ENCODE results near the gene DENND1A. TPM values are rescaled to one million over a fixed set of nuclear protein-coding genes. Genes with fewer than 3 reads are reported as not detected.

The DENND1A gene
- total RNA-seq, 1 donor from 2014 or later = 23.0 TPM

DNA sequence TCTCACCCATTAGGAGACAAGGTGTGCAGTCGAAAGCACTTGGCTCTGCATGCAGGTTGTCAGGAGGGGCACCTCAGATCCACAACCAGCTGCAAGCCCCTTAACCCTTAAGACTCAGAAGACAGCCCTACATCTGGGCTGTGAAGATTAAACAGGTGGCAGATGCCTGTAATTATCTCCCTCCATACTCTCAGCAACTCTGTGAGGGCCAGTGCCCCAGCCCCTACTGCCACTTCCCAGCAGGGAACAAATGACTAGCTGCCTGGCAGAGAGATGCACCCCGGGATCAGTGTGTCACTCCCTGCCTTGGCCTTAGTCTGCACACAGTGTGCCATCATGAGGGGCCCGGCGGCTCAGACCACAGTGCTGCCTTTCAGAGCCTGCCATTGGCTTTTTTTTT is 532.0 kb downstream of the DENND1A start:
- H3K4me1 ChIP-seq = no peaks in the 10 kb centered on the region
- H3K9me3 ChIP-seq = no peaks in the 10 kb centered on the region
- intact Hi-C loops (cut with DNase I) = no loop called here
- no peak overlapping the region for H3K4me3 ChIP-seq
- no peaks in the 10 kb centered on the region for H3K36me3 ChIP-seq
- TF ChIP-seq, protein P1, sequence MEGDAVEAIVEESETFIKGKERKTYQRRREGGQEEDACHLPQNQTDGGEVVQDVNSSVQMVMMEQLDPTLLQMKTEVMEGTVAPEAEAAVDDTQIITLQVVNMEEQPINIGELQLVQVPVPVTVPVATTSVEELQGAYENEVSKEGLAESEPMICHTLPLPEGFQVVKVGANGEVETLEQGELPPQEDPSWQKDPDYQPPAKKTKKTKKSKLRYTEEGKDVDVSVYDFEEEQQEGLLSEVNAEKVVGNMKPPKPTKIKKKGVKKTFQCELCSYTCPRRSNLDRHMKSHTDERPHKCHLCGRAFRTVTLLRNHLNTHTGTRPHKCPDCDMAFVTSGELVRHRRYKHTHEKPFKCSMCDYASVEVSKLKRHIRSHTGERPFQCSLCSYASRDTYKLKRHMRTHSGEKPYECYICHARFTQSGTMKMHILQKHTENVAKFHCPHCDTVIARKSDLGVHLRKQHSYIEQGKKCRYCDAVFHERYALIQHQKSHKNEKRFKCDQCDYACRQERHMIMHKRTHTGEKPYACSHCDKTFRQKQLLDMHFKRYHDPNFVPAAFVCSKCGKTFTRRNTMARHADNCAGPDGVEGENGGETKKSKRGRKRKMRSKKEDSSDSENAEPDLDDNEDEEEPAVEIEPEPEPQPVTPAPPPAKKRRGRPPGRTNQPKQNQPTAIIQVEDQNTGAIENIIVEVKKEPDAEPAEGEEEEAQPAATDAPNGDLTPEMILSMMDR (IDR thresholded peaks at IDR 0.05) = no peak
- ATAC-seq (no peak), DNase-seq (no peak)
- no peak overlapping the region for H3K27ac ChIP-seq
- no peaks in the 10 kb centered on the region for H3K27me3 ChIP-seq (ENCODE audit: low read depth)

DNA sequence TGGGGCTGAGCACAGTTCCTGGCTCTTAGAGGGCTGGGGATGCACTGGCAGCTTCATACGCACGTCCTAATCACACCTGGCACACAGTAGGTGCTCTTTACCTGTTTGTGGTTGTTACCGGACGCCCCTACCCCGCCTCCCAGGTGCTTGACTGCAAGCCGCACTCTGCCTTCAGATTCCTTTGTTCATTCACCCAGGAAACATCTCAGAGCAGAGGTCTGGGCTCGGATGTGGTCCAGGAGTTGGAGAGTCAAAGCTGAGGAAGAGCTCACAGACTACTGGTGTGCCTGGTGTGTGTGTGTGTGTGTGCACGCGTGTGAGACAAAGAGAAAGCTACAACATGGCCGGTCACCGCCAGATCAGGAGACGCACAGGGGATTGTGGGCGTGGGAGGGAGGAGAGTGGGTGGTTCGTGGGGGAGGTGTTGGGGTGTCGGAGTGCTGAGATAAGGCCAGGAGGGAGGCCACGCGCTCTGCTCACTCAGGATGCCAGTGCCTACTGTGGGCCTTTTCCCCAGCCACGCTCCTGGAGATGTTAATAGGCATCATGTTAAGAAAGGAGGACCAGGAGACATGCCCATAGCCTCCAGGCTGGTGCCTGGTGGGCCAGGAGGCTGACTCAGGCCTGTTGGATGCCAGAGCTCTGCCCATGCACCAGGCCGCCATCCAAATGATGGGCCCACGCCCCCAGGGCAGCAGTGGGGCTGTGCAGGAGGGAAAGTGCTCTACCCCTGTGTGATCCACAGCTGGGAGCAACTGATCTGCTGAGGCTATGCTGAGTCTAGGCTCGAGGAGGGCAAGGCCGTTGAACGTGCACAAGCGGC is 534.0 kb downstream of the DENND1A start:
- no peaks in the 10 kb centered on the region for H3K9me3 ChIP-seq
- no peak for ATAC-seq
- DNase-seq = no peak
- no peaks in the 10 kb centered on the region for H3K27me3 ChIP-seq (ENCODE audit: low read depth)
- no peaks in the 10 kb centered on the region for H3K4me1 ChIP-seq
- intact Hi-C loops (cut with DNase I) = no loop called here
- H3K4me3 ChIP-seq = no peak overlapping the region
- no peak overlapping the region for H3K27ac ChIP-seq
- TF ChIP-seq, protein P1 (IDR thresholded peaks at IDR 0.05) = no peak
- no peaks in the 10 kb centered on the region for H3K36me3 ChIP-seq

DNA sequence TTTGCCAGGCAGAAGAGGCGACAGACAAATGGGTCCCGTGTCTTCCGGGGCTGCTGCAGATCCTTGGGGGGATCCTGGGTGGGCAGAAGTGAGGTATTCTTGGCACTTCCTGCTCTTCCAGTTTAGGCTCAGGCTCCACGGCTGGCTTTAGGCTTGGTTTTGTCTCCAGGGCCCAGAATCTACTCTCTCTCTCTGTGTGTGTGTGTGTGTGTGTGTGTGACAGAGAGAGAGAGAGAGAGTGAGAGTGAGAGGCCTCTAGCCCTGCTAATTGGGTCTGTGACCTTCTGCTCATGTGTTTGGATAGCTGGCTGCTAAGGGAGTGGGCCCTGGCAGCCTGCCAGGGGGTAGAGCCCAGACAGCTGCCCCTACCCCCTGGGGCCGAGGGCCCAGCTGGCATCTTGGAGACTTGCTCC is 534.6 kb downstream of the DENND1A start:
- intact Hi-C loops (cut with DNase I) = no loop called here
- no peak overlapping the region for H3K27ac ChIP-seq

DNA sequence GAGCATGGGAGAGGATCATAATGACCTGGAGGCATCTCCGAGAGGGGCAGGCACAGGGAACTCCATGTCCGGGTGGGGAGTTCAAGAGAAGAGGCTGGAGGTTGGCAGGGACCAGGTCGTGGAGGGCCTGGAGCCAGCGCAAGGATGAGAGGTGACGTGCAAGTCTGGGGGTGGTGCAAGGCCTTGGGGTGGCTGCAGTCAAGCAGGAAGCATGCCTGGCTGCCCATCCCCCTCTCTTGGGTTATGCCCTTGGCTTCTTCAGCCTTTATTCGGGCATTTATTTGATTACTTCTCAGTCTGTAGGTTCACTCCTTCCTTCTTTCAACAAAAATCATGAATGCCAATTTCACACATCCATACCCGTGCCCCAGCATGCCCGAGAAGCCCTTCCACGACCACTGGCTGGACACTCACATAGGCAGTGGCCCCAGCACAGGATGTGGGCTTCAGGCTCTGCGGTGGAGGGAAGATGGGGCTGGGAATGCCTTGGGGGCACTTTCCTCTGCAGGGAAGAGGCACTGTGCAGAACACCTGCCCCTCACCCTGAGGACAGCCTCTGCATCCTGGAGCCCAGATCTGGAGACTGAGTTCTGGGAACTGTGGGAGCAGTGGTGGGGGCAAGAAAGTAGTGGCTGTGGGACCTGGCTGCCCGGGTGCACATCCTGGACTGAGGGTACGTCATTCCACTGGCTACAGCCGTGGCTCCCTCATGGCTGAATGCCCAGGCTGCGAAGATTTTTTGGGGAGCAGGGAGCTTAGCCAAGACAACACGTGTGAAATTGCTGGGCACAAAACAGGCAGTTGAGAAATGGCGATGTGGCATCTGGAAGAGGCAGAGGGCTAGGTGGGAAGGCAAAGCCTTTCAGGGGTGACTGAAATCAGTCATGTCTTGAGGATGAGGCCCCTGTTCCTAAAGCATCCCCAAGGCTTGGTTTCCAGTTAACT is 535.4 kb downstream of the DENND1A start:
- Histone ChIP-seq H3K27ac (no peak overlapping the region), H3K36me3 (no peaks in the 10 kb centered on the region)
- DNase-seq = no peak

More for the DNA sequence above, 534.6 kb downstream of the DENND1A start:
- Histone ChIP-seq H3K4me3 (no peak overlapping the region), H3K36me3 (no peaks in the 10 kb centered on the region), H3K4me1 (no peaks in the 10 kb centered on the region), H3K27me3 (ENCODE audit: low read depth) (no peaks in the 10 kb centered on the region), H3K9me3 (no peaks in the 10 kb centered on the region)
- ATAC-seq (no peak), DNase-seq (no peak)
- TF ChIP-seq, protein P1 (IDR thresholded peaks at IDR 0.05) = no peak

DNA sequence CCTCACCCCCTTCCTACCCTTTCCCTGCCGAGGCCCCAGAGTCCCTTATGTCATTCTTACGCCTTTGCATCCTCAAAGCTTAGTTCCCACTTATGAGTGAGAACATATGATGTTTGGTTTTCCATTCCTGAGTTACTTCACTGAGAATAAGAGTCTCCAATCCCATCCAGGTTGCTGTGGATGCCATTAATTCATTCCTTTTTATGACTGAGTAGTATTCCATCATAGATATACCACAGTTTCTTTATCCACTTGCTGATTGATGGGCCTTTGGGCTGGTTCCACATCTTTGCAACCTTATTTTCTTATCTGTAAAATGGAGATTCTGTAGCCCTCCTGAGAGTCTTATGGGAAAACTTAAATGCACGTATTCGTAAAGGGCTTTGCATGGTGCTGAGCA is 537.1 kb downstream of the DENND1A start:
- Histone ChIP-seq H3K27ac (no peak overlapping the region), H3K27me3 (ENCODE audit: low read depth) (no peaks in the 10 kb centered on the region), H3K36me3 (no peaks in the 10 kb centered on the region), H3K4me1 (no peaks in the 10 kb centered on the region), H3K9me3 (no peaks in the 10 kb centered on the region), H3K4me3 (no peak overlapping the region)
- TF ChIP-seq, protein P1 (IDR thresholded peaks at IDR 0.05) = no peak
- intact Hi-C loops (cut with DNase I) = no loop called here
- no peak for DNase-seq
- ATAC-seq = no peak

More for the DNA sequence above, 535.4 kb downstream of the DENND1A start:
- H3K4me1 ChIP-seq = no peaks in the 10 kb centered on the region
- H3K27me3 ChIP-seq (ENCODE audit: low read depth) = no peaks in the 10 kb centered on the region
- intact Hi-C loops (cut with DNase I) = no loop called here
- TF ChIP-seq, protein P1 (IDR thresholded peaks at IDR 0.05) = no peak
- no peak for ATAC-seq
- H3K9me3 ChIP-seq = no peaks in the 10 kb centered on the region
- H3K4me3 ChIP-seq = no peak overlapping the region

Data from lower lobe of right lung (tissue), 2 donors.